ENCODE results near the gene POFUT2. TPM values are rescaled to one million over a fixed set of nuclear protein-coding genes. Genes with fewer than 3 reads are reported as not detected.

The POFUT2 gene
- total RNA-seq, 2 donors from 2014 or later, result 49.0 to 73.3 TPM

DNA sequence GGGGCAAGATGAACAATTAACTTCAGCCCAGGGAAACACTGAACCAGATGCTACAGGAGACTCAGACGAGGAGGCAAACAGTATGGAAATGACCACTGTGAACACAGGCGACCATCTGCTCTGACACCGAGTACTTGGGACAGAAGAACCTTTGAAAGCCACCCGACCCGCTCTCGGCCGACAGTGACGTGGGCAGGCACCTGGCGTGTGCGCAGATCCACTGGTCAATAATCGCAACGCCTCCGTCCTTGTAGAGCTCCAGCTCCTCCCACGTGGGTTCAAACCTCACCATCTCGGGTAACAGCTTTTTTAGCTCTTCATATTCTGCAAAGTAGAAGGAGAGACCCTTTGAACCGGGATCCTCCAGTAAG, 20.3 kb downstream of the POFUT2 start:
- H3K9ac ChIP-seq (ENCODE audit: extremely low read depth, low read length, poor library complexity, severe bottlenecking), result no peak overlapping the region
- peak; percentile 29 for DNase-seq
- Mint-ChIP-seq H3K27ac (no peak overlapping the region), H3K27me3 (ENCODE audit: insufficient read depth) (no peaks in the 10 kb centered on the region), H3K4me3 (no peak overlapping the region), H3K4me1 (no peaks in the 10 kb centered on the region), H3K9me3 (peaks cover 14% of the 10 kb centered on the region), H3K36me3 (ENCODE audit: low read depth) (peaks cover 57% of the 10 kb centered on the region)
- H3K27ac ChIP-seq (ENCODE audit: low read depth, low read length), result no peak overlapping the region
- H3K4me3 ChIP-seq (ENCODE audit: low read length), result no peak overlapping the region
- peaks cover 68% of the 10 kb centered on the region for H3K36me3 ChIP-seq (ENCODE audit: control insufficient read depth, insufficient read depth, low read length)
- H3K4me1 ChIP-seq (ENCODE audit: control insufficient read depth, insufficient read depth, low read length), result no peaks in the 10 kb centered on the region
- TF ChIP-seq, protein P1, sequence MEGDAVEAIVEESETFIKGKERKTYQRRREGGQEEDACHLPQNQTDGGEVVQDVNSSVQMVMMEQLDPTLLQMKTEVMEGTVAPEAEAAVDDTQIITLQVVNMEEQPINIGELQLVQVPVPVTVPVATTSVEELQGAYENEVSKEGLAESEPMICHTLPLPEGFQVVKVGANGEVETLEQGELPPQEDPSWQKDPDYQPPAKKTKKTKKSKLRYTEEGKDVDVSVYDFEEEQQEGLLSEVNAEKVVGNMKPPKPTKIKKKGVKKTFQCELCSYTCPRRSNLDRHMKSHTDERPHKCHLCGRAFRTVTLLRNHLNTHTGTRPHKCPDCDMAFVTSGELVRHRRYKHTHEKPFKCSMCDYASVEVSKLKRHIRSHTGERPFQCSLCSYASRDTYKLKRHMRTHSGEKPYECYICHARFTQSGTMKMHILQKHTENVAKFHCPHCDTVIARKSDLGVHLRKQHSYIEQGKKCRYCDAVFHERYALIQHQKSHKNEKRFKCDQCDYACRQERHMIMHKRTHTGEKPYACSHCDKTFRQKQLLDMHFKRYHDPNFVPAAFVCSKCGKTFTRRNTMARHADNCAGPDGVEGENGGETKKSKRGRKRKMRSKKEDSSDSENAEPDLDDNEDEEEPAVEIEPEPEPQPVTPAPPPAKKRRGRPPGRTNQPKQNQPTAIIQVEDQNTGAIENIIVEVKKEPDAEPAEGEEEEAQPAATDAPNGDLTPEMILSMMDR (conservative IDR thresholded peaks at IDR 0.05), result no peak
- WGBS, 2 experiments (ENCODE audit: insufficient coverage in 1 of 2, insufficient read length in 1 of 2), result 96% methylated on average over 16 of the region's 16 CpGs
- no peaks in the 10 kb centered on the region for H3K27me3 ChIP-seq (ENCODE audit: control insufficient read depth, insufficient read depth, low read length, poor library complexity, severe bottlenecking)
- H3K9me3 ChIP-seq (ENCODE audit: control insufficient read depth, low read length), result peaks cover 27% of the 10 kb centered on the region

- no peaks in the 10 kb centered on the region for H3K27me3 ChIP-seq (ENCODE audit: control insufficient read depth, insufficient read depth, low read length, poor library complexity, severe bottlenecking)
- Mint-ChIP-seq H3K27me3 (ENCODE audit: insufficient read depth) (no peaks in the 10 kb centered on the region), H3K36me3 (ENCODE audit: low read depth) (peaks cover 62% of the 10 kb centered on the region), H3K27ac (no peak overlapping the region), H3K4me3 (no peak overlapping the region), H3K9me3 (peaks cover 14% of the 10 kb centered on the region), H3K4me1 (no peaks in the 10 kb centered on the region)
- WGBS, 2 experiments (ENCODE audit: insufficient coverage in 1 of 2, insufficient read length in 1 of 2), result 92 to 94% methylated on average over 21 to 41 of the region's 41 CpGs
- peaks cover 21% of the 10 kb centered on the region for H3K9me3 ChIP-seq (ENCODE audit: control insufficient read depth, low read length)
- TF ChIP-seq, protein P1 (conservative IDR thresholded peaks at IDR 0.05), result no peak
- no peaks in the 10 kb centered on the region for H3K4me1 ChIP-seq (ENCODE audit: control insufficient read depth, insufficient read depth, low read length)
- H3K27ac ChIP-seq (ENCODE audit: low read depth, low read length), result no peak overlapping the region
- no peak overlapping the region for H3K4me3 ChIP-seq (ENCODE audit: low read length)
- DNase-seq, result peak; percentile 23
- H3K36me3 ChIP-seq (ENCODE audit: control insufficient read depth, insufficient read depth, low read length), result peaks cover 68% of the 10 kb centered on the region
- no peak overlapping the region for H3K9ac ChIP-seq (ENCODE audit: extremely low read depth, low read length, poor library complexity, severe bottlenecking)
These were observed 20.9 kb downstream of the POFUT2 start for GRCh38 chr21:45266518-45267389.

DNA sequence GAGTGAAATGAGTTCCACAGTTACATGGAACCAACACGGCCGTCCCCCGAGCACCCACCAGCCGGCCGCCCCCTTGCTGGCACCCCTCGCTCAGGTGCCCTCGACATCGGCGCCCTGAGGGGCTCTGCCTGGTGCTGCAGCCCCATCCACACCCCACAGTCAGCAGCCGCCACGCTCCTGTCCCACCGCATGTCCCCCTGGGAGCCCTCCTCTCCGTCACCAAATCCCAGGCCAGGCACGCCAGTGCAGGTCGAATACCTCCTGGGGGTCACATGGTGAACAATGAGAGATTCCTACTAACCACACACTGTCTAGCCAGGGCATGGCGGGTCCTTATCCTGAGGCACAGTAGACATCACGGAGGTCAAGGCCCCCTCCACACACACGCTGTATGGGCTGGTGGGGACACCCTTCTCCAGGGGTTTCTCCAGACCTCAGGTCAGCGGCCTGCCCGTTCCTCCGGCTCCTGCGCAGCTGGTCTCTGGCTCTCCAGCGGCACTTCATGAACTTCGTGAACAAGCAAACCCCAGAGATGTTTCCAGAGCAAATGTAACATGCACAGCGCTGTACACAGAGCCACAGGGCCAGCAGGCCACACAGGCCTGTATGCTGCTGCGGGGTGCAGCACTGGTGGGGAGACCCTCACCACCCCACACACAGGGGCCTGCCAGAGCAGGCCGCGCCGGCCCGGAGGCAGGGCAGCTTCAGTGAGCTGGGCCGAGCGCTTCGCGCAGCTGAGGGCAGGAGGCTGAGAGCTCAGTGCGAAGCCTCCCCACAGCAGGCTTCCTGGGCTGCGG, 21.8 kb downstream of the POFUT2 start:
- no peaks in the 10 kb centered on the region for H3K27me3 ChIP-seq (ENCODE audit: control insufficient read depth, insufficient read depth, low read length, poor library complexity, severe bottlenecking)
- no peaks in the 10 kb centered on the region for H3K4me1 ChIP-seq (ENCODE audit: control insufficient read depth, insufficient read depth, low read length)
- H3K36me3 ChIP-seq (ENCODE audit: control insufficient read depth, insufficient read depth, low read length), result peaks cover 59% of the 10 kb centered on the region
- H3K36me3 Mint-ChIP-seq (ENCODE audit: low read depth), result peaks cover 64% of the 10 kb centered on the region
- no peak overlapping the region for H3K9ac ChIP-seq (ENCODE audit: extremely low read depth, low read length, poor library complexity, severe bottlenecking)
- no peaks in the 10 kb centered on the region for H3K27me3 Mint-ChIP-seq (ENCODE audit: insufficient read depth)
- DNase-seq, result peak; percentile 31
- no peak overlapping the region for H3K27ac ChIP-seq (ENCODE audit: low read depth, low read length)
- no peak overlapping the region for H3K27ac Mint-ChIP-seq
- 96 to 97% methylated on average over 18 to 36 of the region's 36 CpGs for WGBS, 2 experiments (ENCODE audit: insufficient coverage in 1 of 2, insufficient read length in 1 of 2)
- TF ChIP-seq, protein P1 (conservative IDR thresholded peaks at IDR 0.05), result no peak
- H3K4me1 Mint-ChIP-seq, result no peaks in the 10 kb centered on the region
- peaks cover 13% of the 10 kb centered on the region for H3K9me3 ChIP-seq (ENCODE audit: control insufficient read depth, low read length)
- no peak overlapping the region for H3K4me3 ChIP-seq (ENCODE audit: low read length)
- H3K9me3 Mint-ChIP-seq, result peaks cover 14% of the 10 kb centered on the region
- H3K4me3 Mint-ChIP-seq, result no peak overlapping the region

Data from endodermal cell (in vitro differentiated cells).